CD14-positive monocyte (primary cell): Measurements from ENCODE around the gene CUTA. TPM values are rescaled to one million over a fixed set of nuclear protein-coding genes. Genes with fewer than 3 reads are reported as not detected.

Experiments
- DNase-seq, 3 donors: peaks; one replicate each; pipeline ENCODE4 v3.0.0-alpha.2; 2011 to 2022
- H2AFZ ChIP-seq: 2 replicates; pipeline ENCODE4 v1.6.0; 2012; ENCODE audit warnings: mild to moderate bottlenecking, low read depth, low read length, inconsistent platforms; ENCODE audit not compliant: insufficient read depth, poor library complexity, severe bottlenecking
- H3K27ac ChIP-seq, 2 donors: 1 replicate in 1 of 2; 2 replicates in 1 of 2; pipeline ENCODE4 v1.5.1; 2012 to 2013; ENCODE audit warnings: low read length in 2 of 2, control low read depth in 1 of 2, inconsistent platforms in 1 of 2, low read depth in 1 of 2, mild to moderate bottlenecking in 1 of 2
- H3K27me3 ChIP-seq, 2 donors: one replicate each; pipeline versions ENCODE4 v1.6.0 to v1.6.1; 2011 to 2013; ENCODE audit warnings: low read length in 2 of 2; ENCODE audit not compliant: control insufficient read depth in 2 of 2, insufficient read depth in 2 of 2
- H3K36me3 ChIP-seq, 2 donors: replicated peaks in 1 of 2; 1 replicate in 1 of 2; 2 replicates in 1 of 2; pipeline versions ENCODE4 v1.5.1 to v1.6.1; 2012 to 2013; ENCODE audit warnings: low read length in 2 of 2, control low read depth in 1 of 2, inconsistent platforms in 1 of 2, mild to moderate bottlenecking in 1 of 2; ENCODE audit not compliant: insufficient read depth in 2 of 2, control insufficient read depth in 1 of 2
- H3K4me1 ChIP-seq, 2 donors: 1 replicate in 1 of 2; 2 replicates in 1 of 2; pipeline versions ENCODE4 v1.5.1 to v1.6.1; 2012 to 2013; ENCODE audit warnings: low read length in 2 of 2, control low read depth in 1 of 2, inconsistent platforms in 1 of 2, mild to moderate bottlenecking in 1 of 2, moderate library complexity in 1 of 2; ENCODE audit not compliant: insufficient read depth in 2 of 2, control insufficient read depth in 1 of 2
- H3K4me2 ChIP-seq: replicated peaks from 2 replicates; pipeline ENCODE3; 2012; ENCODE audit warnings: low read length, moderate library complexity, mild to moderate bottlenecking; ENCODE audit not compliant: poor library complexity, severe bottlenecking; ENCODE audit errors: extremely low read depth
- H3K4me3 ChIP-seq, 3 experiments: fragments of 200-600 bp in 1 of 3; sonication (generic) in 1 of 3; replicated peaks in 1 of 3; 1 replicate in 2 of 3; 2 replicates in 1 of 3; pipeline ENCODE4 v1.5.1; 2011 to 2013; ENCODE audit warnings: low read length in 3 of 3, mild to moderate bottlenecking in 3 of 3, control low read depth in 2 of 3, low read depth in 2 of 3, inconsistent platforms in 1 of 3, moderate library complexity in 1 of 3
- H3K79me2 ChIP-seq: 2 replicates; pipeline ENCODE4 v1.6.0; 2012; ENCODE audit warnings: mild to moderate bottlenecking, control low read depth, inconsistent platforms, low read length, moderate library complexity; ENCODE audit not compliant: insufficient read depth
- H3K9ac ChIP-seq: 2 replicates; pipeline ENCODE4 v1.6.0; 2017; ENCODE audit warnings: low read length, mild to moderate bottlenecking; ENCODE audit not compliant: insufficient read depth, poor library complexity, severe bottlenecking
- H3K9me3 ChIP-seq, 2 donors: replicated peaks in 1 of 2; 1 replicate in 1 of 2; 2 replicates in 1 of 2; pipeline versions ENCODE4 v1.5.1 to v1.6.1; 2012 to 2013; ENCODE audit warnings: low read length in 2 of 2, control low read depth in 1 of 2; ENCODE audit not compliant: control insufficient read depth in 1 of 2, insufficient read depth in 1 of 2
- H4K20me1 ChIP-seq: 2 replicates; pipeline ENCODE4 v1.6.0; 2012; ENCODE audit warnings: mild to moderate bottlenecking, low read length, control low read depth, moderate library complexity; ENCODE audit not compliant: insufficient read depth
- H3K27ac Mint-ChIP-seq, 7 donors: one replicate each; pipeline ENCODE4 v1.8.0; 2020; ENCODE audit warnings: mild to moderate bottlenecking in 7 of 7, mixed read lengths in 7 of 7, moderate library complexity in 6 of 7, inconsistent platforms in 2 of 7
- H3K27me3 Mint-ChIP-seq, 3 donors: one replicate each; pipeline ENCODE4 v1.8.0; 2021 to 2022; ENCODE audit warnings: low read depth in 3 of 3, mild to moderate bottlenecking in 3 of 3, mixed read lengths in 3 of 3, moderate library complexity in 3 of 3, inconsistent platforms in 1 of 3
- H3K36me3 Mint-ChIP-seq, 2 donors: one replicate each; pipeline ENCODE4 v1.8.0; 2020; ENCODE audit warnings: mixed read lengths in 2 of 2, inconsistent platforms in 1 of 2, mild to moderate bottlenecking in 1 of 2
- H3K4me1 Mint-ChIP-seq: one replicate; pipeline ENCODE4 v1.8.0; 2020; ENCODE audit warnings: mild to moderate bottlenecking, mixed read lengths
- H3K4me3 Mint-ChIP-seq, 2 donors: one replicate each; pipeline ENCODE4 v1.8.0; 2020; ENCODE audit warnings: mild to moderate bottlenecking in 2 of 2, mixed read lengths in 2 of 2, moderate library complexity in 1 of 2
- H3K9me3 Mint-ChIP-seq, 7 donors: one replicate each; pipeline ENCODE4 v1.8.0; 2020 to 2022; ENCODE audit warnings: mixed read lengths in 7 of 7, mild to moderate bottlenecking in 6 of 7, moderate library complexity in 6 of 7, inconsistent platforms in 2 of 7
- WGBS: methylation state at CpG from one replicate; pipeline ENCODE4 v1.1.5; 2013; ENCODE audit warnings: missing lambda C conversion rate; ENCODE audit not compliant: insufficient coverage; 5-methylcytosine and 5-hydroxymethylcytosine counted together
- intact Hi-C, 2 donors: fragments of 100-400 bp; cut with micrococcal nuclease; formaldehyde crosslinking; loops; one replicate each; pipeline versions ENCODE4 v1.15.0 to v1.15.1; 2023
- polyA minus RNA-seq: library from RNA; depleted of rRNA, polyadenylated mRNA; stranded (reverse); fragments of >200 nt; gene quantifications from 2 replicates; pipeline ENCODE4 v1.2.3, GENCODE V29; 2012
- polyA plus RNA-seq, 3 donors: library from polyadenylated mRNA; depleted of rRNA in 1 of 3; unstranded in 2 of 3; stranded (reverse) in 1 of 3; fragments of 300-500 nt in 2 of 3; fragments of >200 nt in 1 of 3; fragmentation: Illumina TruSeq in 2 of 3; gene quantifications; 1 replicate in 2 of 3; 2 replicates in 1 of 3; pipeline ENCODE4 v1.2.3, GENCODE V29; 2012 to 2021
- total RNA-seq, 12 experiments: library from RNA in 1 of 12; stranded (reverse) in 1 of 12; fragments of 120-200 nt in 1 of 12; gene quantifications; one replicate each; pipeline ENCODE4 v1.2.4 and lab custom pipeline; 2013 to 2026; ENCODE audit warnings: mixed read lengths in 6 of 12, inconsistent platforms in 1 of 12
- TF ChIP-seq, protein P1 (sequence below): fragments of 200-600 bp; IDR thresholded peaks from one replicate; pipeline ENCODE4 v1.8.0; 2022; ENCODE audit warnings: antibody characterized with exemption, mild to moderate bottlenecking

CUTA gene, protein sequence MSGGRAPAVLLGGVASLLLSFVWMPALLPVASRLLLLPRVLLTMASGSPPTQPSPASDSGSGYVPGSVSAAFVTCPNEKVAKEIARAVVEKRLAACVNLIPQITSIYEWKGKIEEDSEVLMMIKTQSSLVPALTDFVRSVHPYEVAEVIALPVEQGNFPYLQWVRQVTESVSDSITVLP
- 73.9 TPM for total RNA-seq (2013)
- polyA plus RNA-seq, result 100 to 1,000 TPM; 137 to 160 (median 153) TPM
- 29.4 and 51.7 TPM in 2 replicates for polyA minus RNA-seq
- 6.9 to 27.6 (median 22.3) reads per million in 11 experiments for total RNA-seq (lab: John Stamatoyannopoulos, UW)

DNA sequence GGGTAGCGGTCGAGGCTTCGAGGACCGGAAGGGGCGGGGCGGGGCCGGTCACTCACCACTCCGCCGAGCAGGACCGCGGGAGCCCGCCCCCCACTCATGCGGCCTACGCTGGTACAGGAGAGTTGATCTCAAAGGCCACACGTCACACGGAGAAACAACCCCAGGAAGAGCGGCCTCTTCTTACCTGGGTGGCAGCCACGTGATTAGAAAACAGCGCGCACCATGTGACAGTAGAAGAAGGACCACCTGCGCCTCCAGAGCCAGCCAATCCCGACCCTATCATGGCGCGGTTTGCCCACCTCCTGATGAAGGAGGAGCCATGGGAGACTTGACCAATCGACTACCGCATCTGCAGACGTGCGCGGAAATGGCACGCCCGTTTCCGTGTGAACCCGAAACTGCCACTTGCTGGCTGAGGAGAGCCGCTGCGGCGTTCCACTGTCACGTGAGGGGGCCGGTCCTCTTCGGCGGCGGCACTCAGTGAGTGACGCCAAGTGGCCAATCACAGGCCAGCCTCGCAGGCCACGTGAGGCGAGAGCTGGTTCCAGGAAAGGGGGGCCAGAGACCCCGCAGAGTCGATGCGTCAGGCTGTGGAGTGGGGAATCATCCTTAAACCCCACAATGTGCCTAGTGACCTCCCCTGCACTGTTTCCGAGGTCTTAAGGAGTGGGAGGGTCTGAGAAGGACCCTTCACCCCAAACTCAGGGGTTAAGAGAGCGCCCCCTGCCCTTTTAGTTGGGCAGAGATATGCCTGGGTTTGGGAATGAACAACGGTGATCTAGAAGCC lies at the start of gene CUTA:
CUTA (minus strand) TSS at position 205 of the 787 bp plus-strand sequence; CDS start at position 98, 107 bp downstream.
- H3K4me2 ChIP-seq, result peak within 1 kb of the TSS; percentile 84
- TF ChIP-seq, protein P1, sequence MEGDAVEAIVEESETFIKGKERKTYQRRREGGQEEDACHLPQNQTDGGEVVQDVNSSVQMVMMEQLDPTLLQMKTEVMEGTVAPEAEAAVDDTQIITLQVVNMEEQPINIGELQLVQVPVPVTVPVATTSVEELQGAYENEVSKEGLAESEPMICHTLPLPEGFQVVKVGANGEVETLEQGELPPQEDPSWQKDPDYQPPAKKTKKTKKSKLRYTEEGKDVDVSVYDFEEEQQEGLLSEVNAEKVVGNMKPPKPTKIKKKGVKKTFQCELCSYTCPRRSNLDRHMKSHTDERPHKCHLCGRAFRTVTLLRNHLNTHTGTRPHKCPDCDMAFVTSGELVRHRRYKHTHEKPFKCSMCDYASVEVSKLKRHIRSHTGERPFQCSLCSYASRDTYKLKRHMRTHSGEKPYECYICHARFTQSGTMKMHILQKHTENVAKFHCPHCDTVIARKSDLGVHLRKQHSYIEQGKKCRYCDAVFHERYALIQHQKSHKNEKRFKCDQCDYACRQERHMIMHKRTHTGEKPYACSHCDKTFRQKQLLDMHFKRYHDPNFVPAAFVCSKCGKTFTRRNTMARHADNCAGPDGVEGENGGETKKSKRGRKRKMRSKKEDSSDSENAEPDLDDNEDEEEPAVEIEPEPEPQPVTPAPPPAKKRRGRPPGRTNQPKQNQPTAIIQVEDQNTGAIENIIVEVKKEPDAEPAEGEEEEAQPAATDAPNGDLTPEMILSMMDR, result peak; percentile 33

GRCh38 chr6:33467091-33467490 lies 49.2 kb upstream of the CUTA start:
- H3K79me2 ChIP-seq, result no peaks in the 10 kb centered on the region
- no peak for DNase-seq
- peaks cover 0 to 4% of the 10 kb centered on the region in 2 donors for H3K9me3 ChIP-seq
- no peaks in the 10 kb centered on the region for H3K36me3 ChIP-seq
- no peak overlapping the region for H3K4me2 ChIP-seq
- H3K27ac ChIP-seq, result no peak overlapping the region
- 71% methylated on average over 1 of the region's 7 CpGs for WGBS
- H3K4me3 ChIP-seq, result no peak overlapping the region
- H3K27me3 Mint-ChIP-seq, result peaks cover 4 to 7% (median 4%) of the 10 kb centered on the region in 3 donors
- H3K9ac ChIP-seq, result no peak overlapping the region
- TF ChIP-seq, protein P1, result no peak
- peaks cover 0 to 12% (median 2%) of the 10 kb centered on the region in 7 donors for H3K9me3 Mint-ChIP-seq
- intact Hi-C loops, result no loop called here
- H3K36me3 Mint-ChIP-seq, result no peaks in the 10 kb centered on the region
- no peaks in the 10 kb centered on the region for H3K4me1 ChIP-seq
- no peak overlapping the region for H3K4me3 Mint-ChIP-seq
- H3K27ac Mint-ChIP-seq, result no peak overlapping the region
- no peaks in the 10 kb centered on the region for H3K4me1 Mint-ChIP-seq
- no peak overlapping the region for H2AFZ ChIP-seq
- H3K27me3 ChIP-seq, result no peaks in the 10 kb centered on the region
- no peaks in the 10 kb centered on the region for H4K20me1 ChIP-seq

More for the DNA sequence above, at the start of gene CUTA:
- Histone ChIP-seq H3K4me3 (peak within 1 kb of the TSS; percentile 51 to 84 (median 71)), H4K20me1 (peaks cover 4% of the 10 kb centered on the region), H3K27me3 (no peaks in the 10 kb centered on the region), H3K9ac (peak within 1 kb of the TSS; percentile 72), H3K36me3 (peaks cover 3 to 30% of the 10 kb centered on the region in 2 donors), H3K4me1 (peaks cover 29 to 51% of the 10 kb centered on the region in 2 donors), H2AFZ (peak within 1 kb of the TSS; percentile 87), H3K9me3 (no peaks in the 10 kb centered on the region), H3K27ac (peak within 1 kb of the TSS; percentile 60 to 97), H3K79me2 (peaks cover 24% of the 10 kb centered on the region)
- peak; percentile 99 to 100 (median 100) for DNase-seq
- Mint-ChIP-seq H3K27me3 (peaks cover 2 to 20% (median 16%) of the 10 kb centered on the region in 3 donors), H3K27ac (peak within 1 kb of the TSS; percentile 95 to 98 (median 96)), H3K4me3 (peak within 1 kb of the TSS; percentile 86 to 93), H3K9me3 (peaks cover 0 to 2% (median 0%) of the 10 kb centered on the region in 7 donors), H3K36me3 (peaks cover 32 to 37% of the 10 kb centered on the region in 2 donors), H3K4me1 (peaks cover 44% of the 10 kb centered on the region)
- under 1% methylated on average over 41 of the region's 51 CpGs for WGBS
- intact Hi-C loops, result loop anchor here in 1 of 2 donors (5.0 to 10.0 kb wide), 3 partner anchors 34 to 213 kb away; partner anchors contain the start of genes HSD17B8, RING1, RXRB and SLC39A7
